ENCODE results near the gene RAB1B. TPM values are rescaled to one million over a fixed set of nuclear protein-coding genes. Genes with fewer than 3 reads are reported as not detected.

The RAB1B gene
- total RNA-seq, 1 experiment from 2014 or later, result 148 TPM

DNA sequence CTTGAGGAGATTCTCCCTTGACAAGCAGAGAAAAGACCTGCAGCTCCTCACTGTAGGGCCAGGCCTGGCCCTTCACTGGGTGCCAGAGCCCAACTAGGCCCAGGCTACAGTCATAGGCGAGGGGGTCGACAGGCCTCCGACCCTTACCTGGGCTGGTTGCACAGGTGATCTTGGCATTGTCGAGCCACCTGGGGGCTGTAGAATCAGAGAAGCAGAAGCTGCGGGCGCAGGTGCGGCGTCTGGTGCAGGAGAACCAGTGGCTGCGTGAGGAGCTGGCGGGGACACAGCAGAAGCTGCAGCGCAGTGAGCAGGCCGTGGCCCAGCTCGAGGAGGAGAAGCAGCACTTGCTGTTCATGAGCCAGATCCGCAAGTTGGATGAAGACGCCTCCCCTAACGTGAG, 6.9 kb upstream of the RAB1B start:
- ChIA-PET POLR2A (interaction anchor here (0.6 kb wide), 1 partner anchor 77 kb away, joined by 3 read pairs; no protein-coding TSS in a partner anchor), RAD21 (ENCODE audit: low non-redundant PET in 1 of 2, low total read pairs in 2 of 2, uncharacterized antibody in 2 of 2, unreplicated experiment in 2 of 2) (no interaction called here), CTCF (no interaction called here)
- Histone ChIP-seq H2AFZ (ENCODE audit: low read depth, low read length, poor library complexity, severe bottlenecking) (no peak overlapping the region), H3K9ac (ENCODE audit: low read length) (no peak overlapping the region), H3K79me2 (ENCODE audit: insufficient read depth, low read length) (peaks cover 20% of the 10 kb centered on the region; the same call in 1 of the 2 replicates), H3K27me3 (ENCODE audit: insufficient read depth, low read length) (no peaks in the 10 kb centered on the region), H3K4me1 (ENCODE audit: control insufficient read depth in 1 of 2, insufficient read depth in 2 of 2, low read length in 2 of 2) (peaks cover 9 to 21% of the 10 kb centered on the region in 2 experiments), H3K4me3 (replicated peaks in 1 of 2; ENCODE audit: low read depth in 1 of 2, low read length in 2 of 2) (no peak overlapping the region), H3K9me3 (ENCODE audit: control insufficient read depth in 1 of 2, insufficient read depth in 1 of 2, low read depth in 1 of 2, low read length in 2 of 2) (no peaks in the 10 kb centered on the region), H4K20me1 (ENCODE audit: insufficient read depth) (no peaks in the 10 kb centered on the region), H3K4me2 (ENCODE audit: low read length) (no peak overlapping the region), H3K27ac (ENCODE audit: low read depth, low read length) (no peak overlapping the region), H3K36me3 (ENCODE audit: control insufficient read depth in 1 of 2, insufficient read depth in 2 of 2, low read length in 2 of 2) (peaks cover 6 to 9% of the 10 kb centered on the region in 2 experiments), H3K9me2 (ENCODE audit: insufficient read depth) (no peaks in the 10 kb centered on the region)
- no TSS peak for BruUV-seq (replicated peaks)
- intact Hi-C loops (cut with micrococcal nuclease), result no loop called here
- DNase-seq (ENCODE audit: low read depth, low spot score) (no peak), ATAC-seq (no peak)
- TF ChIP-seq JUND (IDR thresholded peaks at IDR 0.05) (no peak), EZH2 (IDR thresholded peaks at IDR 0.05) (no peak), ZNF274 (IDR thresholded peaks at IDR 0.05; ENCODE audit: low read depth, low read length) (no peak), POLR2A (IDR thresholded peaks at IDR 0.05; ENCODE audit: borderline replicate concordance, extremely low read depth, insufficient read depth, insufficient read length) (no peak), ZFX (IDR thresholded peaks at IDR 0.05) (no peak), YY1 (IDR thresholded peaks at IDR 0.05; ENCODE audit: extremely low read depth, insufficient replicate concordance, low read depth, low read length) (no peak), FOSL1 (IDR thresholded peaks at IDR 0.05; ENCODE audit: low read depth) (no peak), ELF1 (IDR thresholded peaks at IDR 0.05; ENCODE audit: borderline replicate concordance, low read depth) (no peak)
- TF ChIP-seq, protein P1, sequence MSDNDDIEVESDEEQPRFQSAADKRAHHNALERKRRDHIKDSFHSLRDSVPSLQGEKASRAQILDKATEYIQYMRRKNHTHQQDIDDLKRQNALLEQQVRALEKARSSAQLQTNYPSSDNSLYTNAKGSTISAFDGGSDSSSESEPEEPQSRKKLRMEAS (IDR thresholded peaks at IDR 0.05), result no peak

DNA sequence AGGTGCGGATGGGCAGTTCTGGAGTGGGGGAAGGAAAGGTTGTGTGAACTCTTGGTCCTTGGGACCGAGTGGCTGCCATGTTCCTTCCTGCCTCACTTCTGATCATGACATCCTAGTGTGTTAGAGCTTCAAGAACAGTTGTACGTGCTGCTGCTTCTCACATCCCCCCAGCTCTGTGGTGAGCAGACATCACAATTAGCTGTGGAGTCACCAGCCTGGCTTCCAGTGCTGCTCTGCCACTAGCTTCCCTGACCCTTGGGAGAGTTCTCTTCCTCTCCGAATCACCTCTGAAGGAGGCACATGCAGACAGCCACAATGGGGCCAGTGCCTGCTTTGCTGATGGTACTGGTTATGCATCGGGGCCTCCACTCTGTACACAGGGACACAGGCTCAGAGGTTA, 6.2 kb upstream of the RAB1B start:
- Histone ChIP-seq H3K4me1 (ENCODE audit: control insufficient read depth in 1 of 2, insufficient read depth in 2 of 2, low read length in 2 of 2) (peaks cover 5 to 21% of the 10 kb centered on the region in 2 experiments), H3K9me3 (ENCODE audit: control insufficient read depth in 1 of 2, insufficient read depth in 1 of 2, low read depth in 1 of 2, low read length in 2 of 2) (no peaks in the 10 kb centered on the region), H3K9ac (ENCODE audit: low read length) (no peak overlapping the region), H3K4me3 (replicated peaks in 1 of 2; ENCODE audit: low read depth in 1 of 2, low read length in 2 of 2) (no peak overlapping the region), H3K27ac (ENCODE audit: low read depth, low read length) (no peak overlapping the region), H4K20me1 (ENCODE audit: insufficient read depth) (no peaks in the 10 kb centered on the region), H3K4me2 (ENCODE audit: low read length) (no peak overlapping the region), H3K79me2 (ENCODE audit: insufficient read depth, low read length) (peaks cover 20% of the 10 kb centered on the region; the same call in 1 of the 2 replicates), H3K36me3 (ENCODE audit: control insufficient read depth in 1 of 2, insufficient read depth in 2 of 2, low read length in 2 of 2) (peaks cover 6 to 12% of the 10 kb centered on the region in 2 experiments), H2AFZ (ENCODE audit: low read depth, low read length, poor library complexity, severe bottlenecking) (no peak overlapping the region), H3K9me2 (ENCODE audit: insufficient read depth) (no peaks in the 10 kb centered on the region), H3K27me3 (ENCODE audit: insufficient read depth, low read length) (no peaks in the 10 kb centered on the region)
- ChIA-PET RAD21 (ENCODE audit: low non-redundant PET in 1 of 2, low total read pairs in 2 of 2, uncharacterized antibody in 2 of 2, unreplicated experiment in 2 of 2) (no interaction called here), CTCF (no interaction called here), POLR2A (interaction anchor here (0.6 kb wide), 1 partner anchor 76 kb away, joined by 3 read pairs; no protein-coding TSS in a partner anchor)
- no peak for DNase-seq (ENCODE audit: low read depth, low spot score)
- intact Hi-C loops (cut with micrococcal nuclease), result no loop called here
- no TSS peak for BruUV-seq (replicated peaks)
- ATAC-seq, result no peak
- TF ChIP-seq, protein P1 (IDR thresholded peaks at IDR 0.05), result no peak
- TF ChIP-seq JUND (IDR thresholded peaks at IDR 0.05) (no peak), CEBPB (IDR thresholded peaks at IDR 0.05; ENCODE audit: low read depth) (no peak), SP1 (IDR thresholded peaks at IDR 0.05; ENCODE audit: low read depth) (no peak), RAD21 (IDR thresholded peaks at IDR 0.05; ENCODE audit: low read depth) (no peak), POLR2A (IDR thresholded peaks at IDR 0.05; ENCODE audit: borderline replicate concordance, extremely low read depth, insufficient read depth, insufficient read length) (no peak), YY1 (IDR thresholded peaks at IDR 0.05; ENCODE audit: extremely low read depth, insufficient replicate concordance, low read depth, low read length) (no peak), EZH2phosphoT487 (IDR thresholded peaks at IDR 0.05; ENCODE audit: borderline replicate concordance) (no peak), TCF7L2 (IDR thresholded peaks at IDR 0.05; ENCODE audit: borderline replicate concordance, extremely low read depth, insufficient read depth, insufficient read length) (no peak)
- TF ChIP-seq, protein P2, sequence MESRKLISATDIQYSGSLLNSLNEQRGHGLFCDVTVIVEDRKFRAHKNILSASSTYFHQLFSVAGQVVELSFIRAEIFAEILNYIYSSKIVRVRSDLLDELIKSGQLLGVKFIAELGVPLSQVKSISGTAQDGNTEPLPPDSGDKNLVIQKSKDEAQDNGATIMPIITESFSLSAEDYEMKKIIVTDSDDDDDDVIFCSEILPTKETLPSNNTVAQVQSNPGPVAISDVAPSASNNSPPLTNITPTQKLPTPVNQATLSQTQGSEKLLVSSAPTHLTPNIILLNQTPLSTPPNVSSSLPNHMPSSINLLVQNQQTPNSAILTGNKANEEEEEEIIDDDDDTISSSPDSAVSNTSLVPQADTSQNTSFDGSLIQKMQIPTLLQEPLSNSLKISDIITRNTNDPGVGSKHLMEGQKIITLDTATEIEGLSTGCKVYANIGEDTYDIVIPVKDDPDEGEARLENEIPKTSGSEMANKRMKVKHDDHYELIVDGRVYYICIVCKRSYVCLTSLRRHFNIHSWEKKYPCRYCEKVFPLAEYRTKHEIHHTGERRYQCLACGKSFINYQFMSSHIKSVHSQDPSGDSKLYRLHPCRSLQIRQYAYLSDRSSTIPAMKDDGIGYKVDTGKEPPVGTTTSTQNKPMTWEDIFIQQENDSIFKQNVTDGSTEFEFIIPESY (IDR thresholded peaks at IDR 0.05; ENCODE audit: extremely low read depth, insufficient replicate concordance, low read length), result no peak
